CD14-positive monocyte (primary cell): ENCODE results near the gene GTSF1L. TPM values are rescaled to one million over a fixed set of nuclear protein-coding genes. Genes with fewer than 3 reads are reported as not detected.

Source experiments
- DNase-seq, 3 donors: peaks; one replicate each; pipeline ENCODE4 v3.0.0-alpha.2; 2011 to 2022
- H2AFZ ChIP-seq: 2 replicates; pipeline ENCODE4 v1.6.0; 2012; ENCODE audit warnings: mild to moderate bottlenecking, low read depth, low read length, inconsistent platforms; ENCODE audit not compliant: insufficient read depth, poor library complexity, severe bottlenecking
- H3K27ac ChIP-seq, 2 donors: 1 replicate in 1 of 2; 2 replicates in 1 of 2; pipeline ENCODE4 v1.5.1; 2012 to 2013; ENCODE audit warnings: low read length in 2 of 2, control low read depth in 1 of 2, inconsistent platforms in 1 of 2, low read depth in 1 of 2, mild to moderate bottlenecking in 1 of 2
- H3K27me3 ChIP-seq, 2 donors: one replicate each; pipeline versions ENCODE4 v1.6.0 to v1.6.1; 2011 to 2013; ENCODE audit warnings: low read length in 2 of 2; ENCODE audit not compliant: control insufficient read depth in 2 of 2, insufficient read depth in 2 of 2
- H3K36me3 ChIP-seq, 2 donors: replicated peaks in 1 of 2; 1 replicate in 1 of 2; 2 replicates in 1 of 2; pipeline versions ENCODE4 v1.5.1 to v1.6.1; 2012 to 2013; ENCODE audit warnings: low read length in 2 of 2, control low read depth in 1 of 2, inconsistent platforms in 1 of 2, mild to moderate bottlenecking in 1 of 2; ENCODE audit not compliant: insufficient read depth in 2 of 2, control insufficient read depth in 1 of 2
- H3K4me1 ChIP-seq, 2 donors: 1 replicate in 1 of 2; 2 replicates in 1 of 2; pipeline versions ENCODE4 v1.5.1 to v1.6.1; 2012 to 2013; ENCODE audit warnings: low read length in 2 of 2, control low read depth in 1 of 2, inconsistent platforms in 1 of 2, mild to moderate bottlenecking in 1 of 2, moderate library complexity in 1 of 2; ENCODE audit not compliant: insufficient read depth in 2 of 2, control insufficient read depth in 1 of 2
- H3K4me2 ChIP-seq: replicated peaks from 2 replicates; pipeline ENCODE3; 2012; ENCODE audit warnings: low read length, moderate library complexity, mild to moderate bottlenecking; ENCODE audit not compliant: poor library complexity, severe bottlenecking; ENCODE audit errors: extremely low read depth
- H3K4me3 ChIP-seq, 3 experiments: fragments of 200-600 bp in 1 of 3; sonication (generic) in 1 of 3; replicated peaks in 1 of 3; 1 replicate in 2 of 3; 2 replicates in 1 of 3; pipeline ENCODE4 v1.5.1; 2011 to 2013; ENCODE audit warnings: low read length in 3 of 3, mild to moderate bottlenecking in 3 of 3, control low read depth in 2 of 3, low read depth in 2 of 3, inconsistent platforms in 1 of 3, moderate library complexity in 1 of 3
- H3K79me2 ChIP-seq: 2 replicates; pipeline ENCODE4 v1.6.0; 2012; ENCODE audit warnings: mild to moderate bottlenecking, control low read depth, inconsistent platforms, low read length, moderate library complexity; ENCODE audit not compliant: insufficient read depth
- H3K9ac ChIP-seq: 2 replicates; pipeline ENCODE4 v1.6.0; 2017; ENCODE audit warnings: low read length, mild to moderate bottlenecking; ENCODE audit not compliant: insufficient read depth, poor library complexity, severe bottlenecking
- H3K9me3 ChIP-seq, 2 donors: replicated peaks in 1 of 2; 1 replicate in 1 of 2; 2 replicates in 1 of 2; pipeline versions ENCODE4 v1.5.1 to v1.6.1; 2012 to 2013; ENCODE audit warnings: low read length in 2 of 2, control low read depth in 1 of 2; ENCODE audit not compliant: control insufficient read depth in 1 of 2, insufficient read depth in 1 of 2
- H4K20me1 ChIP-seq: 2 replicates; pipeline ENCODE4 v1.6.0; 2012; ENCODE audit warnings: mild to moderate bottlenecking, low read length, control low read depth, moderate library complexity; ENCODE audit not compliant: insufficient read depth
- H3K27ac Mint-ChIP-seq, 7 donors: one replicate each; pipeline ENCODE4 v1.8.0; 2020; ENCODE audit warnings: mild to moderate bottlenecking in 7 of 7, mixed read lengths in 7 of 7, moderate library complexity in 6 of 7, inconsistent platforms in 2 of 7
- H3K27me3 Mint-ChIP-seq, 3 donors: one replicate each; pipeline ENCODE4 v1.8.0; 2021 to 2022; ENCODE audit warnings: low read depth in 3 of 3, mild to moderate bottlenecking in 3 of 3, mixed read lengths in 3 of 3, moderate library complexity in 3 of 3, inconsistent platforms in 1 of 3
- H3K36me3 Mint-ChIP-seq, 2 donors: one replicate each; pipeline ENCODE4 v1.8.0; 2020; ENCODE audit warnings: mixed read lengths in 2 of 2, inconsistent platforms in 1 of 2, mild to moderate bottlenecking in 1 of 2
- H3K4me1 Mint-ChIP-seq: one replicate; pipeline ENCODE4 v1.8.0; 2020; ENCODE audit warnings: mild to moderate bottlenecking, mixed read lengths
- H3K4me3 Mint-ChIP-seq, 2 donors: one replicate each; pipeline ENCODE4 v1.8.0; 2020; ENCODE audit warnings: mild to moderate bottlenecking in 2 of 2, mixed read lengths in 2 of 2, moderate library complexity in 1 of 2
- H3K9me3 Mint-ChIP-seq, 7 donors: one replicate each; pipeline ENCODE4 v1.8.0; 2020 to 2022; ENCODE audit warnings: mixed read lengths in 7 of 7, mild to moderate bottlenecking in 6 of 7, moderate library complexity in 6 of 7, inconsistent platforms in 2 of 7
- CTCF ChIP-seq: fragments of 200-600 bp; IDR thresholded peaks from one replicate; pipeline ENCODE4 v1.8.0; 2022; ENCODE audit warnings: antibody characterized with exemption, mild to moderate bottlenecking
- WGBS: methylation state at CpG from one replicate; pipeline ENCODE4 v1.1.5; 2013; ENCODE audit warnings: missing lambda C conversion rate; ENCODE audit not compliant: insufficient coverage; 5-methylcytosine and 5-hydroxymethylcytosine counted together
- intact Hi-C, 2 donors: fragments of 100-400 bp; cut with micrococcal nuclease; formaldehyde crosslinking; loops; one replicate each; pipeline versions ENCODE4 v1.15.0 to v1.15.1; 2023
- polyA plus RNA-seq, 3 donors: library from polyadenylated mRNA; depleted of rRNA in 1 of 3; unstranded in 2 of 3; stranded (reverse) in 1 of 3; fragments of 300-500 nt in 2 of 3; fragments of >200 nt in 1 of 3; fragmentation: Illumina TruSeq in 2 of 3; gene quantifications; 1 replicate in 2 of 3; 2 replicates in 1 of 3; pipeline ENCODE4 v1.2.3, GENCODE V29; 2012 to 2021

Gene GTSF1L
- polyA plus RNA-seq, 3 donors, result not detected

GRCh38 chr20:43700627-43701026 is 26.2 kb downstream of the GTSF1L start:
- no peaks in the 10 kb centered on the region for H3K9me3 Mint-ChIP-seq
- H3K36me3 Mint-ChIP-seq, result peaks cover 40 to 61% of the 10 kb centered on the region in 2 donors
- Histone ChIP-seq H3K9ac (no peak overlapping the region), H3K36me3 (peaks cover 16 to 56% of the 10 kb centered on the region in 2 donors), H3K27me3 (no peaks in the 10 kb centered on the region), H3K4me3 (no peak overlapping the region), H4K20me1 (no peaks in the 10 kb centered on the region), H3K9me3 (no peaks in the 10 kb centered on the region), H3K4me2 (no peak overlapping the region), H3K79me2 (no peaks in the 10 kb centered on the region), H3K4me1 (no peaks in the 10 kb centered on the region), H2AFZ (no peak overlapping the region), H3K27ac (no peak overlapping the region)
- intact Hi-C loops, result no loop called here
- no peak for DNase-seq
- H3K4me1 Mint-ChIP-seq, result no peaks in the 10 kb centered on the region
- no peak for TF ChIP-seq CTCF
- WGBS, result 100% methylated on average over 3 of the region's 8 CpGs
- no peaks in the 10 kb centered on the region for H3K27me3 Mint-ChIP-seq
- H3K4me3 Mint-ChIP-seq, result no peak overlapping the region
- no peak overlapping the region for H3K27ac Mint-ChIP-seq

GRCh38 chr20:43699941-43700565 is 26.7 kb downstream of the GTSF1L start:
- Mint-ChIP-seq H3K27me3 (no peaks in the 10 kb centered on the region), H3K36me3 (peaks cover 39 to 60% of the 10 kb centered on the region in 2 donors), H3K27ac (peak overlapping the region in 1 of 7 donors; percentile 26), H3K4me1 (no peaks in the 10 kb centered on the region), H3K9me3 (no peaks in the 10 kb centered on the region), H3K4me3 (no peak overlapping the region)
- Histone ChIP-seq H3K36me3 (peaks cover 15 to 53% of the 10 kb centered on the region in 2 donors), H3K4me2 (no peak overlapping the region), H4K20me1 (no peaks in the 10 kb centered on the region), H3K4me3 (no peak overlapping the region), H3K27me3 (no peaks in the 10 kb centered on the region), H3K79me2 (no peaks in the 10 kb centered on the region), H3K9ac (no peak overlapping the region), H2AFZ (no peak overlapping the region), H3K4me1 (no peaks in the 10 kb centered on the region), H3K9me3 (no peaks in the 10 kb centered on the region), H3K27ac (no peak overlapping the region)
- 97% methylated on average over 7 of the region's 8 CpGs for WGBS
- intact Hi-C loops, result loop anchor here (10.0 kb wide), 1 partner anchor 165 kb away; no protein-coding TSS in a partner anchor
- no peak for DNase-seq
- no peak for TF ChIP-seq CTCF
